Peyer's patch (tissue), 4 donors: ENCODE results near the gene TMEM222. TPM values are rescaled to one million over a fixed set of nuclear protein-coding genes. Genes with fewer than 3 reads are reported as not detected.

Experiments used
- DNase-seq, 3 donors: peaks; one replicate each; pipeline ENCODE4 v3.0.0-alpha.2; 2017 to 2019
- H3K27ac ChIP-seq, 4 donors: fragments of 200-600 bp; sonication (generic); one replicate each; pipeline ENCODE4 v1.5.1; 2016 to 2019
- H3K27me3 ChIP-seq, 2 donors: fragments of 200-600 bp; sonication (generic); one replicate each; pipeline ENCODE4 v1.5.1; 2019
- H3K36me3 ChIP-seq, 3 donors: fragments of 200-600 bp; sonication (generic); one replicate each; pipeline ENCODE4 v1.5.1; 2016 to 2019
- H3K4me1 ChIP-seq, 4 donors: fragments of 200-600 bp; sonication (generic); one replicate each; pipeline ENCODE4 v1.5.1; 2016 to 2019
- H3K4me3 ChIP-seq, 4 donors: fragments of 200-600 bp; sonication (generic); 1 replicate in 3 of 4; 2 replicates in 1 of 4; pipeline ENCODE4 v1.5.1; 2016 to 2019; ENCODE audit warnings: mild to moderate bottlenecking in 1 of 4
- H3K9me3 ChIP-seq, 4 donors: fragments of 200-600 bp; sonication (generic); one replicate each; pipeline ENCODE4 v1.5.1; 2016 to 2019; ENCODE audit warnings: mild to moderate bottlenecking in 1 of 4
- CTCF ChIP-seq, 6 experiments: fragments of 450-650 bp in 4 of 6; fragments of 200-600 bp in 2 of 6; sonication (generic) in 1 of 6; IDR thresholded peaks; one replicate each; pipeline ENCODE4 v1.5.1; 2017 to 2019; ENCODE audit warnings: antibody characterized with exemption in 6 of 6, mild to moderate bottlenecking in 3 of 6, moderate library complexity in 1 of 6
- POLR2A ChIP-seq, 2 donors: fragments of 450-650 bp; IDR thresholded peaks; one replicate each; pipeline ENCODE4 v1.5.1; 2017; ENCODE audit warnings: antibody characterized with exemption in 2 of 2, mild to moderate bottlenecking in 2 of 2, moderate library complexity in 2 of 2
- total RNA-seq, 4 donors: library from RNA; depleted of rRNA; stranded (reverse); fragments of >200 nt; gene quantifications; one replicate each; pipeline ENCODE4 v1.1.0, GENCODE V29; 2016

Gene TMEM222
- total RNA-seq, 4 donors from 2014 or later, result 9.9 to 30.8 (median 25.4) TPM

- DNase-seq, result no peak
- no peak for TF ChIP-seq CTCF (IDR thresholded peaks at IDR 0.05)
- TF ChIP-seq POLR2A (IDR thresholded peaks at IDR 0.05), result no peak
- H3K27me3 ChIP-seq, result no peaks in the 10 kb centered on the region
- H3K4me1 ChIP-seq, result peaks cover 0 to 8% (median 1%) of the 10 kb centered on the region in 4 donors
- H3K9me3 ChIP-seq, result no peaks in the 10 kb centered on the region
- no peak overlapping the region for H3K27ac ChIP-seq
- no peak overlapping the region for H3K4me3 ChIP-seq
- no peaks in the 10 kb centered on the region for H3K36me3 ChIP-seq
These were observed 50.3 kb downstream of the TMEM222 start for GRCh38 chr1:27372022-27372807.

GRCh38 chr1:27372808-27373690 lies 51.1 kb downstream of the TMEM222 start:
- H3K4me1 ChIP-seq, result peaks cover 0 to under 1% (median 0%) of the 10 kb centered on the region in 4 donors
- no peaks in the 10 kb centered on the region for H3K36me3 ChIP-seq
- TF ChIP-seq POLR2A (IDR thresholded peaks at IDR 0.05) (no peak), CTCF (IDR thresholded peaks at IDR 0.05) (no peak)
- no peak overlapping the region for H3K27ac ChIP-seq
- DNase-seq, result no peak
- H3K4me3 ChIP-seq, result no peak overlapping the region
- no peaks in the 10 kb centered on the region for H3K9me3 ChIP-seq
- no peaks in the 10 kb centered on the region for H3K27me3 ChIP-seq

- no peak for TF ChIP-seq POLR2A (IDR thresholded peaks at IDR 0.05)
- TF ChIP-seq CTCF (IDR thresholded peaks at IDR 0.05), result no peak
- Histone ChIP-seq H3K36me3 (no peaks in the 10 kb centered on the region), H3K4me1 (no peaks in the 10 kb centered on the region), H3K27ac (no peak within 1 kb of the TSS), H3K9me3 (no peaks in the 10 kb centered on the region), H3K4me3 (no peak within 1 kb of the TSS), H3K27me3 (no peaks in the 10 kb centered on the region)
- no peak for DNase-seq
These were observed 52.6 kb downstream of the TMEM222 start, which contains the start of gene FCN3 for GRCh38 chr1:27374362-27375086. FCN3 (minus strand) TSS chr1:27374824; CDS start chr1:27374818, 6 bp downstream.

GRCh38 chr1:27377760-27378495 lies 56.0 kb downstream of the TMEM222 start:
- H3K4me3 ChIP-seq, result no peak overlapping the region
- H3K36me3 ChIP-seq, result no peaks in the 10 kb centered on the region
- H3K4me1 ChIP-seq, result peaks cover 0 to 4% (median 0%) of the 10 kb centered on the region in 4 donors
- H3K9me3 ChIP-seq, result no peaks in the 10 kb centered on the region
- DNase-seq, result no peak
- TF ChIP-seq CTCF (IDR thresholded peaks at IDR 0.05) (no peak), POLR2A (IDR thresholded peaks at IDR 0.05) (no peak)
- H3K27ac ChIP-seq, result no peak overlapping the region
- no peaks in the 10 kb centered on the region for H3K27me3 ChIP-seq
